Myocyte (in vitro differentiated cells): ENCODE data around the gene RCC1. TPM values are rescaled to one million over a fixed set of nuclear protein-coding genes. Genes with fewer than 3 reads are reported as not detected.
"Not testable (repeated sequence)": the region's sequence is repeated elsewhere in the genome, so short reads cannot be mapped to it uniquely, and the experiment has no call there.

ENCODE experiments used
- DNase-seq: peaks from one replicate; pipeline ENCODE4 v3.0.0-alpha.2; 2012; ENCODE audit warnings: low read depth
- total RNA-seq: library from RNA; depleted of rRNA; stranded (reverse); fragments of >200 nt; gene quantifications from 2 replicates; pipeline ENCODE4 v1.2.3, GENCODE V29; 2014

The RCC1 gene
- total RNA-seq, 1 donor from 2014 or later = 24.1 TPM

DNA sequence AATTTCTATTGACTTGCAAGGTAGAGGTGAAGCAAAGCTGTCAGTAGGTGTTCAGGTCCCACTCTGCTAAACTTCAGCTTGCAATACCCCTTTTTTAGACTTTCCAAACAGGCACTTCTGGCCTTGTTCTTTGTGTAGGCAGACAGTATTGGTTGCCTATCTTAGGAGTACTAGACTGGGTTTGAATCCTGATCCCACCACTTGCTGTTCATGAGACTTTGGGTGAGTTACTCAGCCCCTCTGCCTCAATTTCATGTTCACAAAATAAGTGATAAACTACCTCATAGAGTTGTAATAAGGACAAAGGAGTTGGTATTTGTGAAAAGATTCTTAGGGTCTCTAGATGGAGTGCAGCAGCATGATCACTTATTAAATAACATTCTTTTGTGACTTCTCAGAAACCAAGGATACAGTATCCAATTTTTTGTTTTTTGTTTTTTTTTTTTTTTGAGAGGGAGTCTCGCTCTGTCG lies 5.2 kb downstream of the RCC1 start:
- no peak for DNase-seq

DNA sequence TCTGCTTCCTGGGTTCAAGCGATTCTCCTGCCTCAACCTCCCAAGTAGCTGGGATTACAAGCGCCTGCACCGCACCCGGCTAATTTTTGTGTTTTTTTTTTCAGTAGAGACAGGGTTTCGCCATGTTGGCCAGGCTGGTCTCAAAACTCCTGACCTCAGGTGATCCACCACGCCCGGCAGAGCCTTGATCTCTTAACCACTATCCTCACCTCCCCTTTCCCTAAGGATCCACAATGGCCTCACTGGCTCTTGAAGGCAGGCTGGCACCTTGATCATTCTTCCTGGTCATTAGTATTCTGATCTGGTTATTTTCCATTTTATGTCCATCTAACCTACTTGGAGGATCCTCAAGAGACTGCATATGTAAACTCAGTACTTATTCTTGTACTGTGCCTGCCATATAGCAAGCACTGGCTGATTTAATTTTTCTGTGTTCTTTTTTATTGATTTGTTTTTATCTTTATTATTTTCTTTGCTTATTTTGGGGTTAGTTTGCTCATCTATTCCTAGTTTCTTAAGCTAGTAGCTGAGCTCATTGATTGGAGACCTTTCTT lies 6.3 kb downstream of the RCC1 start:
- no peak for DNase-seq

DNA sequence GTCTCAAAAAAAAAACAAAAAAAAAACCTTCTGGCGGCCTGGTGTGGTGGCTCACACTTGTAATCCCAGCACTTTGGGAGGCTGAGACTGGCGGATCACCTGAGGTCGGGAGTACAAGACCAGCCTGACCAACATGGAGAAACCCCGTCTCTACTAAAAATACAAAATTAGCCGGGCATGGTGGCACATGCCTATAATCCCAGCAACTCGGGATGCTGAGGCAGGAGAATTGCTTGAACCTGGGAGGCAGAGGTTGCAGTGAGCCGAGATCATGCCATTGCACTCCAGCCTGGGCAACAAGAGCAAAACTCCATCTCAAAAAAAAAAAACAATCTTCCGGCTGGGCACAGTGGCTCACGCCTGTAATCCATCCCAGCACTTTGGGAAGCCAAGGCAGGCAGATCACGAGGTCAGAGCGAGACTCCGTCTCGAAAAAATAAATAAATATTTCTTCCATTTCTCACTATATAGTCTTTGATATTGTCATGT lies 8.6 kb downstream of the RCC1 start:
- not testable (repeated sequence) for DNase-seq

DNA sequence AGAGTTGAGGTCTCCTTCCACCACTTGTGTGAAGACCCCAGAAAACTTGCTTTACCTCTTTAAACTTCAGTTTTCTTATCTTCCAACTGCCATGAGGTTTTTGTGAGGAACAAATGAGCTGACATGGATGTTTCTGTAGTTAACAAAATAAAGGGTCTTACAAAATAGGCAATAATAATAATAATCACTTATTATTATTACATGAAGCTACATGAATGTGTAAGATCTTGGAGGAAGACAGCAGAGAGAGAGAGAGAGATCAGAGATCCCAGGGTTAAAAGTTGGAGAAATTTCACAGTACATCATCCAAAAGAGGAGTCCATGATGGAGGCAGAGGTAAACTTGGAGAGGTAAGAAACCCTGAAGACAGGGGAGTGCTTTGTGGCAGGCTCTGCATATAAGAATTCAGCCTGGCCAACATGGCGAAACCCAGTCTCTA lies 10.7 kb downstream of the RCC1 start:
- no peak for DNase-seq

DNA sequence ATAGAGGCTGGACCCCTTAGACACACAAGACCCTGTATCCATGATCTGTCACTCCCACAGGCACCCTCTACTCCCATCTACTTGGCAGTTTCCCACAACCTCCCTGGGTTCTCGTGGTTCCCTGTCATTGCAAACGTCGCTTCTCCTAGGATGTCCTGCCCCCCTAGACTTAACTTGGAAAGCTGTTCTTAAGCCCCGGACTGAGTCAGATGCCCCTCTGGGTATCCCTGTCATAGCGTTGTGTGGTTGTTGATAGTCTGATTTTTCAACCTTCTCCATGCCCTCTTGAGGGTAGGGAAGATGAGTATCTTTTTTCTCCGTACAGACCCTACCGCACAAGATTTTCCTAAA lies 11.8 kb downstream of the RCC1 start:
- DNase-seq = no peak

DNA sequence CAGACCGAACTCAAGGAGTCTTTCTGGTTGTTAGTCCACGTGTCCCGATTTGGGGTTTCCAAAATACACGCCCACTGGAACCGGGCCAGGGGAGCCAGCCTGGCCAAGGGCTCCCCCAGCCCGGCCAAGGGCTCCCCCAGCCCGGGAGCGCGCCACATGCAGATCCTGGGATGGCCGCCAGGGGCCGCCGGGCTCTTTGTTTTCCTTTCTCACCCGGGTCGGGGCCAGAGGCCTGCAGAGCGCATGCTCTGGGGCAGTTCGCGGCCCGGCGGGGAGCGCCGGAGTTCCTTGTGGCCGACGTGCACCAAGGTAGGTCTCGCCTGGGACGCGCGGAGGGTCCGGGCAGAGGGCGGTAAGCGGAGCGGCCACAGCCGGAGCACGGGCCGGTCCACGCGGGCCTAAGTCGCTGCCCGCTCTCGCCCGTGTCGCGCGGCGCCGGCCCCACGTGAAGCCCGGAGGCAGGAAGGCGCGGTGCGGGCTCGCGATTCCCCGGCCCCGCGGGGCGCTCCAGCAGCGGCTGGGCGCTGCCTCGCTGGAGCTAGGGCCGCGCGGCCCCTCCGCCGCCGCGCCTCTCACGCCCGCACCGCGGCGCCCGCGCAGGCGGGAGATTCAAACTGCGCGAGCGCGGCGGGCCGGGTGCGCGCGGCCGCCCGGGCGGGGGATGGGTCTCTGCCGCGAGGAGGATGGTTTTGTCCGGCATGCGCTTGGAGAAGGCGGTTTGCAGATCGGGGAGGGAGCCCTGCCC lies 12.3 kb downstream of the RCC1 start:
- DNase-seq = peak; percentile 90

DNA sequence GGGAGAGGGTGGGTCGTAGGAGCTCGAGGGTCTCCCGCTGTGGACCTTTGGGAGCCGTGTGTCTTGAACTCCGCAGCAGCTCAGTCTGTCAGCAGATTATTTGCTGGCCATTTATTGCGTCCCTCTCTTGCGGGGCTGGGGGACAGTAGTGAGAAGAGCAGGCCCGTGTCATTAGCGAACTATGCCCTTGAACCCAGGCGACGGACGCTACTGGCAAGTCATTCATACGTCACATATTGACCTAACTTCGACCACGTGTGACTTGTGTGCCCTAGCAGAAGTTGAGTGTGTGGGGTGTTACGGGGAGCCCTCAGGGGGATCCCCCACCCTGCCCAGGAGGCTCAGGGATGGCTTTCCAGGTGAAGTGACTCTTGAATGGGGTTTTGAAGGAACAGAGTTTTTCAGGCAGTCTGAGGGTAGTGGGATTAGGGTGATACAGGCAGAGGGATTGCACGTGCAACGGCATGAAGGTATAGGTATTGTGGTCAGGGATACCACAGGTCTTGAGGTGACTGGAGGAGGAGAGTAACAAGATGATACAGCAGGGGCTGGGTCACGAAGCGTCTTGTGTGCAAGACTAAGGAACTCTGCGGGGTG lies 13.0 kb downstream of the RCC1 start:
- DNase-seq = no peak

DNA sequence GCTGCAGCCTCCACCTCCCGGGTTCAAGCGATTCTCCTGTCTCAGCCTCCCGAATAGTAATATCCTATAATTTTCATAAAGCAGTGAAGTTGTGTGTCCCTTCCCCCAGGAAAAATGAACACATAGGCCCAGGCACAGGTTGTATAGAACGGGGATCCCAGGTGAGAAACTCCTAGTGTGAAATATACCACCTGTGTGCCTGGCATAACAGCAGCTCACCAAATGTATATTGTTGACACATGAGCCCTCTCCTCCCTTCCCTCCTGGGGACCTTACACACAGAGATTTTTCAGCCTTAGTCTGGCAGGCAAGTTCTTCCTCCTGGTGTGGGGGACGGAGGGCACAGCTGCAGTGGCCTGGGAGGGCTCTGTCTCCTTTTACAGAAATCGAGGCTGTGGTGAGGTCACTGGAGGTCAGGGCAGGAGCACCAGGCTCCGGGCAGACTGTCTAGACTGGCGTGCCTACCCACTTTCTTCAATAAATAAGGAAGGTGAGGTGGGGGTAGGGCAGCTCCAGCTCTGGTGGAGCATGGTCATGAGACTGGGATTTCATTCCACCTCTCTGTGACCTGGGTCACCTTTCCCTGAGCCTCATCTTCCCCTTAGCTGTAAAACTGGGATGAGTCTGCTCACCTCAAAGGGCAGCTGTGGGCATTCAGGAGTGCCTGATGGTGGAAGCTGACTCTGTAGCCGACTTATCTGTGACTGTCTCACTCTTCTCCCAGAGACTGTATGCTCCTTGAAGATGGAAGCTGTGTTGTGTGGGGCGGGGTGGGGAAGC lies 14.3 kb downstream of the RCC1 start:
- DNase-seq = no peak

DNA sequence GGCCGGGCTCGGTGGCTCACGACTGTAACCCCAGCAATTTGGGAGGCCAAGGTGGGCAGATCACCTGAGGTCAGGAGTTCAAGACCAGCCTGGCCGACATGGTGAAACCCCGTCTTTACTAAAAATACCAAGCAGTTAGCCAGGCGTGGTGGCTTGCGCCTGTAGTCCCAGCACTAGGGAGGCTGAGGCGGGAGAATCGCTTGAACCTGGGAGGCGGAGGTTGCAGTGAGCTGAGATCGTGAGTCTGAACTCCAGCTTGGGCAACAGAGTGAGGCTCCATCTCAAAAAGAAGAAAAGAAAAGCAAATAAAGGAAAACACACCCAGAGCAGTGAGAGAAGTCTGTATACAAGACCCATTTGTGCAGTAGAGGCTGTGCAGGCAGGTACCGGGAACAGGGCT lies 15.0 kb downstream of the RCC1 start:
- DNase-seq = not testable (repeated sequence)

DNA sequence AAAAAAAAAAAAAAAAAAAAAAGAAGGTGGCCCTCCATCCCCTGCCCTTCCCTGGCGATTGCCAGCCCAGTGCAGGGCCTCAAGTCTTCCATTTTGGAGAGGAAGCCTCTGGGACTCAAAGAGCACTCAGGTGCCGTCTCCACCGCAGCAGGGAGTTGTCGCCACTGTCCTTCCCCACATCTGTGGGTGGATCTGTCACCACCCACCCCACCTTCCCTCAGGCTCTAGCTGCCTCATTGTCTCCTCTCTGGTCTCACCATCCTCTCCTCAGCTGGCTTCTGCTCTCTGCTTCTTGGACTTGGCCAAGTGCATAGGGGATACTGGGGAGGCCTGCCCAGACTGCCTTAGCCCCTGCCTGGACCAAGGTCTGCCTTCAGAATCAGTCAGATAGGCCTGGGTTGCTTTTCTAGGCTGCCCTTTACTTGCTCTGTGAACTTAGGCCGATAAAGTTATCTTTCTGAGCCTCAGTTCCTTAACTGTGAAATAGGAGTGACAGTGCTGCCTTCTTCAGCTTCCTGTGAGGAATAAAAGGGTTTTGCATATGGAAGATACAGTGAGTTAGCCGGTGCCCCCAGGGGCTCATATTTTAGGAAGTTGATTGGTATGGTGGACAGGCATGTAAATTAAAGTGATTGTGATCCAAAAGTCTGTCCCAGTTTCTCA lies 15.8 kb downstream of the RCC1 start:
- DNase-seq = no peak

DNA sequence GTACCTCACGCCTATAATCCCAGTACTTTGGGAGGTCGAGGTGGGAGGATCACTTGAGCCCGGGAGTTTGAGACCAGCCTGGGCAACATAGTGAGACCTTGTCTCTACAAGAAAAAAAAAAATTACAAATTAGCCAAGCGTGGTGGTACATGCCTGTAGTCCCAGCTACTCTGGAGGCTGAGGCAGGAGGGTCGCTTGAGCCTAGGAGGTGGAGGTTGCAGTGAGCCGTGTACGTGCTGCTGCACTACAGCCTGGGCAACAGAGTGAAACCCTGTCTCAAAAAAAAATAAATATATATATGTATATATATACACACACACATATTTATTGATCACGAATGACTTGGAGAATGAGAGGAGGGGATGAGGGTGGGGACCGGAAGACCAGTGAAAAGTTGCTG lies 16.7 kb downstream of the RCC1 start:
- DNase-seq = not testable (repeated sequence)

DNA sequence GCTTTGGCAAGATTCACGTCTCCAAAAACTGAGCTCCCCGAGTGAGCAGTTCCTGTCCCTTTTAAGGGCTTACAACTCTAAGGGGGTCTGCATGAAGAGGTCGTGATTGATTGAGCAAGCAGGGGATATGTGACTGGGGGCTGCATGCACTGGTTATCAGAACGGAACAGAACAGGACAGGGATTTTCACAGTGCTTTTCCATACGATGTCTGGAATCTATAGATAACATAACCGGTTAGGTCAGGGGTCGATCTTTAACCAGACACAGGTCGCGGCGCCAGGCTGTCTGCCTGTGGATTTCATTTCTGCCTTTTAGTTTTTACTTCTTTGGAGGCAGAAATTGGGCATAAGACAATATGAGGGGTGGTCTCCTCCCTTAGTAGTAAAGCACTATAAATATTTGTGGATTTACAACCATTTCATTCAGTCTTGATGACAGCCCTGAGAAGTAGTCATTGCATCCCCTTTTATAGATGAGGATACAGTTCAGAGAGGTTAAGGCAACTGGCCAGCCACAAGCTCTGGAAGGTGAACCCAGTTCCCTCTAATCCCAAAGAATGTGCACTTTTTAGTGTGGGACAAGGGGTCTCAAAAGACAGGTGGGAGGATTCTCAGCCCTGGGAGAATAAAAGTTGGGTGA lies 19.3 kb downstream of the RCC1 start:
- DNase-seq = not testable (repeated sequence)

DNA sequence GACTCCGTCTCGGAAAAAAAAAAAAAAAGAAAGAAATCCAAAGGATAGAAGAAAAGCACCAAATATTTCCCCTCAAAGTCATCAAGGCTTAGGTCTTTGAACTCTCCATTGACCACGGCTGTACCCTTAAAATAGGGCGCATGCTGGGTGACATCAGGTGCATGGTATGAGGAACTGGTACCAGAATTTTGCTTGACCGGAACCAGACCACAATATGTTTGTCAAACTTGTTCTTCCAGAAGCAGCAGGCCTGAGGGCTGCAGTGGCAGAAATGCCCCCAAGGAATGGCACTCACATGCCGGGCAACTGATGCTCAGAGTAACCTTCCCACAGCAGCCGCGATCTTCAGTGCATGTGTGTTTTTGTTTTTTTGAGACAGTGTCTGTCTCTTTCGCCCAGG lies 21.0 kb downstream of the RCC1 start:
- DNase-seq = peak; percentile 81

DNA sequence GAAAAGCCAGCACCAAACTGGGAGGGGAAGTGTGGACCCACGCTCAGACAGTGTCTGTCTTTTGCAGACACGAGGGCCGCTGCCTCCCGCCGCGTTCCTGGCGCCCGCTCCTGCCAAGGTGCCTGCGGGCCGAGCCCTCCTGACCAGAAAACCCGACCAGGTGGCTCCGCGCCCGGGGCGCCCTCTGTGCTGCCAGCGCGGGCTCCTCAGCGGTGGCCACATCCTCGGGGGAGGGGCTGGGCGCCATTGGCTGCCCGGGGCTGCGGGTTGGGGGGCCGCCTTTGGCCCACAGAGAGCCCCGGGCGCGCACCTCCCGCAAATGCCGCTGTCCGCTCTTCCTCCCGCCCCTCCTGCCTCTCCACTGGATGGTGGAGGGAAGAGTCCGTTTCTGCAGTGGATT lies 24.6 kb downstream of the RCC1 start:
- no peak for DNase-seq

DNA sequence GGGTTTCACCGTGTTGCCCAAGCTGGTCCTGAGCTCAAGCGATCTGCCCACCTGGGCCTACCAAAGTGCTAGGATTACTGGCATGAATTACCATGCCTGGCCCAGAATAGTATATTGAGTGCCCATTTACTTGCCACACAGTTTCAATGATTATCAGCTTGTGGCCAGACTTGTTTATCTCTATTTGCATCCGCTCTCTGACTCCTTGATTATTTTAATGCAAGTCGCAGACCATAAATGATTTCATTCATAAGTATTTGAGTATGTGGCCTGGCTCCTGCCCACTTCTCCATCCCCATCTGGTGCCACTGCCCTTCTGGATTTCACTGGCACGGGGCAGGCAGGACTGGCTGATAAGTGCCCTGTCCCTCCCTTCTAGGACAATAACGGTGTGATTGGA lies 28.8 kb downstream of the RCC1 start:
- DNase-seq = no peak

DNA sequence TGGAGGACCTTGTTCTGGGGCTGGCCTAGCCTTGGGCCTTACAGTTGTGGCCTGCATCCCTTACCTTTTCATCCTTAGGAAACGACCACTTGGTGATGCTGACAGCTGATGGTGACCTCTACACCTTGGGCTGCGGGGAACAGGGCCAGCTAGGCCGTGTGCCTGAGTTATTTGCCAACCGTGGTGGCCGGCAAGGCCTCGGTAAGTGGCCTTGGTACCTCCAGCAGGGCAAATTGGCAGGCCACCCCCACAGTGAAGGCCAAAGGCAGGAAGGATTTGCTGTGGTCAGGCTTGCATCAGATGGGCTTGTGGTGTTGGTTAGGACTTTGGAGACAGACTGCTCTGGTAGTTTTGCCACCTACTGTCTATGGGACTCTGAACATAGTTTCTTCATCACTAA lies 29.3 kb downstream of the RCC1 start:
- DNase-seq = peak; percentile 39

DNA sequence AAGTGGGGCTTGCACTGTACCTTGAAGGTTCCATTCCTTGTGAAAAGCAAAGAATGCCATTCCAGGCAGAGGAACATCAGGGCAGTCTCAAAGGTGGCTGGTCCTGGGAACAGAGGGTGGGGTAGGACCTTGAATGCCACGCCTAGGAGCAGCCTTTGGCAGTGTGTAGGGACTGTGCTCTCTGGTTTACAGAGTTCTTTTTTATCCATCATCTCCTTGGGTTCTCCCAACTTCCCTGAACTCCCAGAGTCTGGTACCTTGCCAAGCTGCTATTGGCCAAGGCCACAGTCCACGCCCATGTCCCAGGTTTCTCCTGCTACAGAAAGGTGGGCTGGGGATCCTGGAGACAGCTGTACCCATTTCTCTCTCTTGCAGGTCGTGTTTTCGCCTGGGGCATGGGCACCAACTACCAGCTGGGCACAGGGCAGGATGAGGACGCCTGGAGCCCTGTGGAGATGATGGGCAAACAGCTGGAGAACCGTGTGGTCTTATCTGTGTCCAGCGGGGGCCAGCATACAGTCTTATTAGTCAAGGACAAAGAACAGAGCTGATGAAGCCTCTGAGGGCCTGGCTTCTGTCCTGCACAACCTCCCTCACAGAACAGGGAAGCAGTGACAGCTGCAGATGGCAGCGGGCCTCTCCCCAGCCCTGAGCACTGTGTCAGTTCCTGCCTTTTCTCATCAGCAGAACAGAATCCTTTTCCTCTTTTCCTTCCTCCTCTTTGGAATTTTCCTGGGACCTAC lies 31.8 kb downstream of the RCC1 start:
- peak; percentile 87 for DNase-seq

DNA sequence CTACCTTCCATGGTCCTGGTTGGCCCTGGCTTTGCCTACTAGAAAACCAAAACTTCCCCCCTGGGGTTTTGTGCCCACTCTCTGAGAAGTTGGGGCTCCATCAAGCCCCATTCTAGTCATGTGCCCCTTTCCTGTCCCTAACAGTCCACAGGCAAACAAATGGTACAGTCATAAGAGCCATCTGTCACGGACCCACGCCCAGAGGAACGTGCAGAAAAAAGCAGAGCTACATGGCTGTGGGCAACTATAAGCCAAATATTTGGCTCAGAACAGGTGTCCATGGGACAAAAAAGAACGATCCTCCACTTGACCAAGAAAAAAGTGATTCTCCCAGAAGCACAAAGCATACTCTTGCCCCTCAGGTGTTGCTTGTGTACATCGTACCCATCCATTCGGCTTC lies 32.4 kb downstream of the RCC1 start:
- peak; percentile 85 for DNase-seq

DNA sequence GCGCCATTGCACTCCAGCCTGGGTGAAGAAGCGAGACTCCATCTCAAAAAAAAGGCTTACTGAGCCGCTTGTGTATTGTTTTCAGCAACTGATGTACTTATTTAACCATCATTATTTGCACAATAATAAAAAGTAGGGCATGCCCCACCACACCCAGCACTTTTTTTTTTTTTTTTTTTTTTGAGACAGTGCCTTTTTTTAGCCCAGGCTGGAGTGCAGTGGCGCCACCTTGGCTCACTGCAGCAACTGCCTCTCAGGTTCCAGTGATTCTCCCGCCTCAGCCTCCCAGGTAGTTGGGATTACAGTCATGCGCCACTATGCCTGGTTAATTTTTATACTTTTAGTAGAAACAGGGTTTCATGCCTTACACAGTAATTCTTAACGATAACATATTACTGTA lies 34.8 kb downstream of the RCC1 start:
- DNase-seq = no peak

DNA sequence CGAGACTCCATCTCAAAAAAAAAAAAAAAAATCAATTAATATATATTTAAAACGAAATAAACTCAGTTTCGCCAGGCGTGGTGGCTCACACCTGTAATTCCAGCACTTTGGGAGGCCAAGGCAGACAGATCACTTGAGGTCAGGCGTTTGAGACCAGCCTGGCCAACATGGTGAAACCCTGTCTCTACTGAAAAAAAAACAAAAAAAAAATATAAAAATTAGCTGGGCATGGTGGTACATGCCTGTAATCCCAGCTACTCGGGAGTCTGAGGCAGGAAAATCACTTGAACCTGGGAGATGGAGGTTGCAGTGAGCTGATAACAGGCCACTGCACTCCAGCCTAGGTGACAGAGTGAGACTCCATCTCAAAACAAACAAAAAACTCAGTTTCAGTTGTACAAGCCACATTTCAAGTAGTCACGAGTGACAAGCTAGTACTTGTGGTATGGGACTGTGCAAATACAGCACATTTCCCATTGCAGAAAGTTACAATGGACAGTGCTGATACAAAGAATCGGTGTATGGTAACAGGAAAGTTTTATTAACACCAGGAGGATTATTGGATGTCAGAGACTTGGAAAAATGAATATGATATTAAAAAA lies 35.7 kb downstream of the RCC1 start:
- DNase-seq = not testable (repeated sequence)
